GM12892 (cell line): ENCODE data around the gene PLEKHM3.
"Not testable (repeated sequence)": the region's sequence is repeated elsewhere in the genome, so short reads cannot be mapped to it uniquely, and the experiment has no call there.

Experiments
- DNase-seq: peaks from one replicate; pipeline ENCODE4 v3.0.0; 2011; ENCODE audit not compliant: insufficient read length
- FAIRE-seq: peaks from 2 replicates; lab custom pipeline; 2011; peaks lifted over from hg19 to GRCh38; lab: Jason Lieb, UNC
- POLR2A ChIP-seq: IDR thresholded peaks from 2 replicates; pipeline ENCODE4 v1.6.1; 2011; ENCODE audit warnings: low read depth, low read length, control low read depth
- POLR2AphosphoS5 ChIP-seq: IDR thresholded peaks from 2 replicates; pipeline ENCODE4 v1.6.1; 2011; ENCODE audit warnings: low read depth, low read length, control low read depth
- TAF1 ChIP-seq: IDR thresholded peaks from 2 replicates; pipeline ENCODE4 v1.6.1; 2011; ENCODE audit warnings: low read depth, mild to moderate bottlenecking, control low read depth, low read length, borderline replicate concordance

Gene PLEKHM3

GRCh38 chr2:207816546-207816945 lies 208.8 kb downstream of the PLEKHM3 start:
- no peak for FAIRE-seq

GRCh38 chr2:207815254-207815653 lies 210.1 kb downstream of the PLEKHM3 start:
- DNase-seq (no peak), FAIRE-seq (no peak)
- TF ChIP-seq POLR2AphosphoS5 = no peak
- no peak for TF ChIP-seq TAF1
- no peak for TF ChIP-seq POLR2A

More at GRCh38 chr2:207816546-207816945, 208.8 kb downstream of the PLEKHM3 start:
- DNase-seq = no peak
- TF ChIP-seq TAF1 (no peak), POLR2A (no peak), POLR2AphosphoS5 (no peak)

GRCh38 chr2:207813942-207814341 lies 211.4 kb downstream of the PLEKHM3 start:
- TF ChIP-seq POLR2A = no peak
- no peak for TF ChIP-seq POLR2AphosphoS5
- TF ChIP-seq TAF1 = no peak
- FAIRE-seq = no peak
- no peak for DNase-seq

- no peak for FAIRE-seq
- DNase-seq = no peak
- TF ChIP-seq TAF1 = no peak
- no peak for TF ChIP-seq POLR2AphosphoS5
Measured at GRCh38 chr2:207813221-207813916, 212.0 kb downstream of the PLEKHM3 start.

- DNase-seq (no peak), FAIRE-seq (no peak)
- TF ChIP-seq POLR2AphosphoS5 (no peak), TAF1 (no peak), POLR2A (no peak)
Measured at GRCh38 chr2:207812726-207813080, 212.6 kb downstream of the PLEKHM3 start.

- TF ChIP-seq POLR2A = no peak
- no peak for TF ChIP-seq TAF1
- TF ChIP-seq POLR2AphosphoS5 = no peak
- no peak for FAIRE-seq
- DNase-seq = no peak
Measured at GRCh38 chr2:207812058-207812725, 213.1 kb downstream of the PLEKHM3 start.

GRCh38 chr2:207811658-207812057 lies 213.7 kb downstream of the PLEKHM3 start:
- not testable (repeated sequence) for DNase-seq, FAIRE-seq

GRCh38 chr2:207810200-207810788 lies 215.0 kb downstream of the PLEKHM3 start:
- TF ChIP-seq POLR2A = no peak
- TF ChIP-seq POLR2AphosphoS5 = no peak
- no peak for TF ChIP-seq TAF1

GRCh38 chr2:207808119-207808518 lies 217.2 kb downstream of the PLEKHM3 start:
- DNase-seq (no peak), FAIRE-seq (no peak)
- TF ChIP-seq POLR2A (no peak), POLR2AphosphoS5 (no peak), TAF1 (no peak)

More at GRCh38 chr2:207810200-207810788, 215.0 kb downstream of the PLEKHM3 start:
- no peak for DNase-seq
- FAIRE-seq = no peak

- no peak for DNase-seq
- no peak for FAIRE-seq
- TF ChIP-seq POLR2AphosphoS5 (no peak), TAF1 (no peak), POLR2A (no peak)
Measured at GRCh38 chr2:207807516-207807915, 217.8 kb downstream of the PLEKHM3 start.

GRCh38 chr2:207805566-207806226 lies 219.6 kb downstream of the PLEKHM3 start:
- no peak for DNase-seq
- TF ChIP-seq POLR2AphosphoS5 = no peak
- TF ChIP-seq TAF1 = no peak
- TF ChIP-seq POLR2A = no peak
- FAIRE-seq = no peak
